ENCODE results near the gene NUP210L.
"Not testable (repeated sequence)": the region's sequence is repeated elsewhere in the genome, so short reads cannot be mapped to it uniquely, and the experiment has no call there.

The NUP210L gene

GRCh38 chr1:154157520-154158306 is 2.8 kb upstream of the NUP210L start:
- in situ Hi-C loops (cut with HindIII; ENCODE audit: low sequenced_read_pairs), result no loop called here
- no peak overlapping the region for H3K4me3 ChIP-seq (ENCODE audit: low read depth, low read length)
- TF ChIP-seq CTCF (IDR thresholded peaks at IDR 0.05; ENCODE audit: low read depth, low read length, missing control alignments), result no peak
- no peak for DNase-seq (ENCODE audit: low read depth)

- H3K4me3 ChIP-seq (ENCODE audit: low read depth, low read length), result no peak overlapping the region
- TF ChIP-seq CTCF (IDR thresholded peaks at IDR 0.05; ENCODE audit: low read depth, low read length, missing control alignments), result no peak
- in situ Hi-C loops (cut with HindIII; ENCODE audit: low sequenced_read_pairs), result no loop called here
- no peak for DNase-seq (ENCODE audit: low read depth)
Measured at GRCh38 chr1:154155251-154155650, 378 bp upstream of the NUP210L start.

DNA sequence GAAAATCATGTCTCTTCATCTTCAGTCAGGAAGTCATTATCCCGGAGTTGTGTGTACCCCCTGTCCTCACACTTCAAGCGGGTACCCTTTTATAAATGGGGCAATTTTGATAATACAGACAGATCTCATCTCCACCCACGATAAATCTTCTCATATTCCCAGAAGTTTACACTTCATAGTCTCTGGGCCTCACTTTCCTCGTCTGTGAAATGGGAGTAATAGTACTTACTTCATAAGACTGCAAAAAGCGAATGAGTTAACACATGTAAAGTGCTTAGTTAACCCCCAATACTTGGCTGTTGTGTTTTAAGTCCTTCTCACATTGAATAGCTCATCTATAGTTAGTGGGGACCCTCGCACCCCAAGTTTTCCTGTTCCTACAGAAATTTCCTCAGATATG is 820 bp downstream of the NUP210L start:
- DNase-seq (ENCODE audit: low read depth), result no peak
- H3K4me3 ChIP-seq (ENCODE audit: low read depth, low read length), result no peak overlapping the region
- in situ Hi-C loops (cut with HindIII; ENCODE audit: low sequenced_read_pairs), result no loop called here
- TF ChIP-seq CTCF (IDR thresholded peaks at IDR 0.05; ENCODE audit: low read depth, low read length, missing control alignments), result no peak

- in situ Hi-C loops (cut with HindIII; ENCODE audit: low sequenced_read_pairs), result no loop called here
- no peak overlapping the region for H3K4me3 ChIP-seq (ENCODE audit: low read depth, low read length)
- TF ChIP-seq CTCF (IDR thresholded peaks at IDR 0.05; ENCODE audit: low read depth, low read length, missing control alignments), result no peak
- DNase-seq (ENCODE audit: low read depth), result peak; percentile 5
Measured at GRCh38 chr1:154151311-154151710, 3.6 kb downstream of the NUP210L start.

DNA sequence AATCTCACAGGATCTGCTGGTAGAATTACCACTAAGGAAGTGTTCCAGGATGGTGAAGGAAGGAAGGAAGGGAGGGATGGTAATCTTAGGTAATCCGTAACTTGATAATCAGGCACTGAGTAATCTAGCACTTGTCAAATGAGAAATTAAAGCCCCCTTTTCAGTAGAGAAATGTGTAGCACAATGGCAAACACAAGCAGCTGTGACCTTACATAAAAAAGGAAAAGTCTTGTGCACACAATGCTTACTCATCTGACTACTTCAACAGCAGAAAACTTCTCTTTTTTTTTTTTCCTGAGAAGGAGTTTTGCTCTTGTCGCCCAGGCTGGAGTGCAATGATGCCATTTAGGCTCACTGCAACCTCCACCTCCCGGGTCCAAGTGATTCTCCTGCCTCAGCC is 6.1 kb downstream of the NUP210L start:
- TF ChIP-seq CTCF (IDR thresholded peaks at IDR 0.05; ENCODE audit: low read depth, low read length, missing control alignments), result no peak
- in situ Hi-C loops (cut with HindIII; ENCODE audit: low sequenced_read_pairs), result no loop called here
- DNase-seq (ENCODE audit: low read depth), result no peak
- H3K4me3 ChIP-seq (ENCODE audit: low read depth, low read length), result no peak overlapping the region

GRCh38 chr1:154147505-154147904 is 7.4 kb downstream of the NUP210L start:
- DNase-seq (ENCODE audit: low read depth); H3K4me3 ChIP-seq (ENCODE audit: low read depth, low read length); in situ Hi-C loops (cut with HindIII; ENCODE audit: low sequenced_read_pairs): not testable (repeated sequence)

GRCh38 chr1:154145986-154146385 is 8.9 kb downstream of the NUP210L start:
- no peak overlapping the region for H3K4me3 ChIP-seq (ENCODE audit: low read depth, low read length)
- no peak for DNase-seq (ENCODE audit: low read depth)
- peak; percentile 48 for TF ChIP-seq CTCF (IDR thresholded peaks at IDR 0.05; ENCODE audit: low read depth, low read length, missing control alignments)
- in situ Hi-C loops (cut with HindIII; ENCODE audit: low sequenced_read_pairs), result no loop called here
